HL-60 (cell line): ENCODE measurements around the gene MXD3.

Experiments
- GABPA ChIP-seq: IDR thresholded peaks from 2 replicates; pipeline ENCODE4 v1.6.1; 2012; ENCODE audit warnings: low read depth
- POLR2AphosphoS5 ChIP-seq: IDR thresholded peaks from 2 replicates; pipeline ENCODE4 v1.6.1; 2012; ENCODE audit warnings: low read depth
- SPI1 ChIP-seq: IDR thresholded peaks from 2 replicates; pipeline ENCODE4 v1.6.1; 2012; ENCODE audit warnings: low read depth, mild to moderate bottlenecking, borderline replicate concordance
- TF ChIP-seq, protein P1 (sequence below): IDR thresholded peaks from one replicate; pipeline ENCODE4 v1.5.1; 2011; ENCODE audit warnings: low read length, control low read depth, inconsistent platforms; ENCODE audit not compliant: insufficient read depth
- TF ChIP-seq, protein P2 (sequence below): IDR thresholded peaks from 2 replicates; pipeline ENCODE4 v1.6.1; 2012; ENCODE audit warnings: low read depth; ENCODE audit not compliant: insufficient replicate concordance

DNA sequence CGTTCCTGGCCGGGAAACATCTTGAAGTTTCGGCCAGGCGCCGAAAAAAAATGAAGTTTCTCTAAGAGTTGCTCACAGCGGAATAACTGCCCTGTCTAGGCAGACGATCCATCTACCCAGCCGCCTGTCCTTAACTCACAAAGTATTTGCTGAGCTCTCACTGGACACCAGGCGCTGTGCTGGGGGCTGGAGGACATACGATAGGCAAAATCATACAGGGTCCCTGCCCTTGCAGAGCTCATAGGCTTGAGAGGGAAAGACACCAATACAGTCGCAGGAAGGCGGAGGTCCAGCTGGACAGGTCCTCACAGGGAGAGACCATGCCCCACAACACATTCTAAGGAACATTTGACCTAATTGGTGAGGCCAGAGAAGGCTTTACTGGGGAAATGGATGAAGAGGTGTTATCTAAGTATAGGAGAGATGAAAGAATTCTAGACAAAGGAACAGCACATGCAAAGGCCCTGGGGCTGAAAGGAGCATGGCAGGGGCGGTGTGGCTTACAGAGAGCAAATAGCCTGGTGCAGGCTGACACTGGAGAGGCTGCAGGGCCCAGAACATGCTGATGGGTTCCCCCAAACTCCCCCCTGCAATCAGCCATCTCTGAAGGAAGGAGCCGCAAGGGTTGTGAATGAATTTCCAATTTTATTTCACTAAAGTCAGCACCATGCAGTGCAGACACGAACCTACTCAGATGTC, 2.0 kb upstream of the MXD3 start:
- TF ChIP-seq, protein P1, sequence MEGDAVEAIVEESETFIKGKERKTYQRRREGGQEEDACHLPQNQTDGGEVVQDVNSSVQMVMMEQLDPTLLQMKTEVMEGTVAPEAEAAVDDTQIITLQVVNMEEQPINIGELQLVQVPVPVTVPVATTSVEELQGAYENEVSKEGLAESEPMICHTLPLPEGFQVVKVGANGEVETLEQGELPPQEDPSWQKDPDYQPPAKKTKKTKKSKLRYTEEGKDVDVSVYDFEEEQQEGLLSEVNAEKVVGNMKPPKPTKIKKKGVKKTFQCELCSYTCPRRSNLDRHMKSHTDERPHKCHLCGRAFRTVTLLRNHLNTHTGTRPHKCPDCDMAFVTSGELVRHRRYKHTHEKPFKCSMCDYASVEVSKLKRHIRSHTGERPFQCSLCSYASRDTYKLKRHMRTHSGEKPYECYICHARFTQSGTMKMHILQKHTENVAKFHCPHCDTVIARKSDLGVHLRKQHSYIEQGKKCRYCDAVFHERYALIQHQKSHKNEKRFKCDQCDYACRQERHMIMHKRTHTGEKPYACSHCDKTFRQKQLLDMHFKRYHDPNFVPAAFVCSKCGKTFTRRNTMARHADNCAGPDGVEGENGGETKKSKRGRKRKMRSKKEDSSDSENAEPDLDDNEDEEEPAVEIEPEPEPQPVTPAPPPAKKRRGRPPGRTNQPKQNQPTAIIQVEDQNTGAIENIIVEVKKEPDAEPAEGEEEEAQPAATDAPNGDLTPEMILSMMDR = no peak
- TF ChIP-seq SPI1 (no peak), GABPA (no peak), POLR2AphosphoS5 (no peak)
- TF ChIP-seq, protein P2, sequence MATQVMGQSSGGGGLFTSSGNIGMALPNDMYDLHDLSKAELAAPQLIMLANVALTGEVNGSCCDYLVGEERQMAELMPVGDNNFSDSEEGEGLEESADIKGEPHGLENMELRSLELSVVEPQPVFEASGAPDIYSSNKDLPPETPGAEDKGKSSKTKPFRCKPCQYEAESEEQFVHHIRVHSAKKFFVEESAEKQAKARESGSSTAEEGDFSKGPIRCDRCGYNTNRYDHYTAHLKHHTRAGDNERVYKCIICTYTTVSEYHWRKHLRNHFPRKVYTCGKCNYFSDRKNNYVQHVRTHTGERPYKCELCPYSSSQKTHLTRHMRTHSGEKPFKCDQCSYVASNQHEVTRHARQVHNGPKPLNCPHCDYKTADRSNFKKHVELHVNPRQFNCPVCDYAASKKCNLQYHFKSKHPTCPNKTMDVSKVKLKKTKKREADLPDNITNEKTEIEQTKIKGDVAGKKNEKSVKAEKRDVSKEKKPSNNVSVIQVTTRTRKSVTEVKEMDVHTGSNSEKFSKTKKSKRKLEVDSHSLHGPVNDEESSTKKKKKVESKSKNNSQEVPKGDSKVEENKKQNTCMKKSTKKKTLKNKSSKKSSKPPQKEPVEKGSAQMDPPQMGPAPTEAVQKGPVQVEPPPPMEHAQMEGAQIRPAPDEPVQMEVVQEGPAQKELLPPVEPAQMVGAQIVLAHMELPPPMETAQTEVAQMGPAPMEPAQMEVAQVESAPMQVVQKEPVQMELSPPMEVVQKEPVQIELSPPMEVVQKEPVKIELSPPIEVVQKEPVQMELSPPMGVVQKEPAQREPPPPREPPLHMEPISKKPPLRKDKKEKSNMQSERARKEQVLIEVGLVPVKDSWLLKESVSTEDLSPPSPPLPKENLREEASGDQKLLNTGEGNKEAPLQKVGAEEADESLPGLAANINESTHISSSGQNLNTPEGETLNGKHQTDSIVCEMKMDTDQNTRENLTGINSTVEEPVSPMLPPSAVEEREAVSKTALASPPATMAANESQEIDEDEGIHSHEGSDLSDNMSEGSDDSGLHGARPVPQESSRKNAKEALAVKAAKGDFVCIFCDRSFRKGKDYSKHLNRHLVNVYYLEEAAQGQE = no peak
